WERI-Rb-1 (cell line): ENCODE results near the gene SMIM38.
A peak's percentile ranks its signal among the peaks of the same experiment; 100 is the strongest.

Experiments used
- DNase-seq: peaks from one replicate; pipeline ENCODE4 v3.0.0-alpha.2; 2020
- H3K27ac ChIP-seq: fragments of 250-450 bp; sonication (Bioruptor Pico); 2 replicates; pipeline ENCODE4 v1.5.1; 2020; ENCODE audit warnings: mild to moderate bottlenecking, moderate library complexity
- H3K27me3 ChIP-seq: fragments of 250-450 bp; sonication (Bioruptor Pico); 2 replicates; pipeline ENCODE4 v1.5.1; 2021; ENCODE audit warnings: mild to moderate bottlenecking, low read depth, moderate library complexity; ENCODE audit not compliant: insufficient read depth, severe bottlenecking
- H3K36me3 ChIP-seq: fragments of 250-450 bp; sonication (Bioruptor Pico); 2 replicates; pipeline ENCODE4 v1.5.1; 2020; ENCODE audit warnings: mild to moderate bottlenecking, moderate library complexity
- H3K4me3 ChIP-seq: 2 replicates; pipeline ENCODE4 v1.5.1; 2011; ENCODE audit warnings: low read depth, mild to moderate bottlenecking, control low read depth, low read length
- H3K9me3 ChIP-seq: fragments of 250-450 bp; sonication (Bioruptor Pico); 2 replicates; pipeline ENCODE4 v1.5.1; 2021; ENCODE audit warnings: mild to moderate bottlenecking, moderate library complexity; ENCODE audit not compliant: severe bottlenecking
- CTCF ChIP-seq: IDR thresholded peaks from 2 replicates; pipeline ENCODE4 v1.5.1; 2011; ENCODE audit warnings: low read depth, mild to moderate bottlenecking, control low read depth, inconsistent platforms, low read length

The SMIM38 gene

DNA sequence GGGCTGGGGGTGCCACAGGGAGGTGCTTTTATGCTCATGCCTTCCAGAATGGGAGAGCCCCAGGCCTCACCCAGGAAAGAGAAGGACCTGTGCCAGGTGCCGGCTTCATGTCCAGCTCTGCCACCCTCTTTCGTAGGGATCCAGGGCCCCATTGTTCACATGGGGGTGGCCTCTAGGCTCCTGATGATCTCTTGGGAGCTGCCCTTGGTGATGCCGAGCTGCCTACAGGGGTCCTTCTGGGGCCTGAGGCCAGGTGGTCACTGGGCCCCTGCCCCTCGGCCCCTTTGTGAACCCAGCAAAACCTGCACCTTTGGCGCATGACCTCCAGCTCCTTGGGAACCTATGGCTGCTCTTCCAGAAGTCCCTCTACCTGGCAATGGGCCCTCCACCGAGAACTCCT is 41.4 kb upstream of the SMIM38 start:
- DNase-seq = no peak
- Histone ChIP-seq H3K27ac (no peak overlapping the region), H3K9me3 (peaks cover 3% of the 10 kb centered on the region), H3K4me3 (no peak overlapping the region), H3K27me3 (no peaks in the 10 kb centered on the region), H3K36me3 (no peaks in the 10 kb centered on the region)
- no peak for TF ChIP-seq CTCF

GRCh38 chr11:69114811-69115523 is 40.8 kb upstream of the SMIM38 start:
- peak overlapping the region; percentile 30 for H3K4me3 ChIP-seq
- no peak overlapping the region for H3K27ac ChIP-seq
- peak; percentile 69 for DNase-seq

GRCh38 chr11:69115586-69116560 is 39.9 kb upstream of the SMIM38 start:
- H3K36me3 ChIP-seq = no peaks in the 10 kb centered on the region
- H3K9me3 ChIP-seq = peaks cover 4% of the 10 kb centered on the region
- no peak overlapping the region for H3K27ac ChIP-seq
- peak overlapping the region; percentile 30 for H3K4me3 ChIP-seq
- DNase-seq = no peak
- no peak for TF ChIP-seq CTCF
- H3K27me3 ChIP-seq = no peaks in the 10 kb centered on the region

More at GRCh38 chr11:69114811-69115523, 40.8 kb upstream of the SMIM38 start:
- no peaks in the 10 kb centered on the region for H3K36me3 ChIP-seq
- H3K9me3 ChIP-seq = peaks cover 4% of the 10 kb centered on the region
- TF ChIP-seq CTCF = no peak
- no peaks in the 10 kb centered on the region for H3K27me3 ChIP-seq

GRCh38 chr11:69116671-69117070 is 39.1 kb upstream of the SMIM38 start:
- H3K27ac ChIP-seq = no peak overlapping the region
- no peak for TF ChIP-seq CTCF
- no peaks in the 10 kb centered on the region for H3K27me3 ChIP-seq
- DNase-seq = no peak
- no peak overlapping the region for H3K4me3 ChIP-seq
- H3K9me3 ChIP-seq = peaks cover 4% of the 10 kb centered on the region
- H3K36me3 ChIP-seq = no peaks in the 10 kb centered on the region

DNA sequence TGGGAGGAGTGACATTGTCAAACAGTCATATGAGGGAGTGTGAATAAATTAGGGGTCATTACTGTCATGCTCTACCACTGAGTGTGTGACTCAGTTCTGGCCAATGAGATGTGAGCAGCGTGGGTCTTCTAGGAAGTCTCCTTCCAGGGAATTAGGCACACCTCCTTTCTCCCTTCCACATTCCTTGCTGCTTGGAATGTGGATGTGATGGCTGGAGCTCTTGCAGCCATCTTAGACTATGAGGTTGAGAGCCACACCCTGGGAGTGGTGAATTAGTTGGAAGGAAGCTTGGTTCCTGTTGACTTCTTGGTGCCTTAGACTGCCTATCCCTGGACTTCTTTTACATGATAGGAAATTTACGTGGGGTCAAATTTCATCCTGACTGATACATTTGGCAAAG is 36.5 kb upstream of the SMIM38 start:
- Histone ChIP-seq H3K9me3 (peaks cover 4% of the 10 kb centered on the region), H3K27ac (no peak overlapping the region), H3K27me3 (no peaks in the 10 kb centered on the region), H3K4me3 (no peak overlapping the region), H3K36me3 (no peaks in the 10 kb centered on the region)
- DNase-seq = no peak
- TF ChIP-seq CTCF = no peak
